KMS-11 (cell line): ENCODE data around the gene CENPP.

Experiments used
- H2AFZ ChIP-seq: fragments of 200-600 bp; sonication (generic); 2 replicates; pipeline ENCODE4 v1.6.1; 2016; ENCODE audit warnings: antibody characterized with exemption, mixed run types, low read depth
- H3K27ac ChIP-seq: fragments of 200-600 bp; sonication (generic); 2 replicates; pipeline ENCODE4 v1.6.1; 2016; ENCODE audit warnings: mild to moderate bottlenecking, mixed run types
- H3K27me3 ChIP-seq: fragments of 200-600 bp; sonication (generic); 2 replicates; pipeline ENCODE4 v1.6.1; 2017; ENCODE audit warnings: mild to moderate bottlenecking, low read depth, mixed run types, moderate library complexity; ENCODE audit not compliant: insufficient read depth
- H3K36me3 ChIP-seq: fragments of 200-600 bp; sonication (generic); 2 replicates; pipeline ENCODE4 v1.6.1; 2017; ENCODE audit warnings: mild to moderate bottlenecking, mixed run types; ENCODE audit not compliant: insufficient read depth
- H3K4me1 ChIP-seq: fragments of 200-600 bp; sonication (generic); 2 replicates; pipeline ENCODE4 v1.6.1; 2016; ENCODE audit warnings: mild to moderate bottlenecking, low read depth, mixed run types; ENCODE audit not compliant: poor library complexity, severe bottlenecking
- H3K4me2 ChIP-seq: fragments of 200-600 bp; sonication (generic); 2 replicates; pipeline ENCODE4 v1.7.0; 2016; ENCODE audit warnings: mild to moderate bottlenecking, mixed run types
- H3K4me3 ChIP-seq: fragments of 200-600 bp; sonication (generic); IDR thresholded peaks from 2 replicates; pipeline ENCODE4 v1.6.1; 2017; ENCODE audit warnings: low read depth, low read length, mixed read lengths; ENCODE audit not compliant: insufficient read depth
- H3K79me2 ChIP-seq: fragments of 200-600 bp; sonication (generic); 2 replicates; pipeline ENCODE4 v1.6.1; 2016; ENCODE audit warnings: low read depth, mixed run types; ENCODE audit not compliant: insufficient read depth
- H3K9ac ChIP-seq: fragments of 200-600 bp; sonication (generic); 2 replicates; pipeline ENCODE4 v1.6.1; 2016; ENCODE audit warnings: mild to moderate bottlenecking, mixed run types
- H4K20me1 ChIP-seq: fragments of 200-600 bp; sonication (generic); 2 replicates; pipeline ENCODE4 v1.6.1; 2016; ENCODE audit warnings: mild to moderate bottlenecking, mixed run types; ENCODE audit not compliant: insufficient read depth
- TF ChIP-seq, protein P1 (sequence below): fragments of 200-600 bp; sonication (generic); conservative IDR thresholded peaks from 2 replicates; pipeline ENCODE4 v1.6.1; 2017; ENCODE audit warnings: low read depth, mild to moderate bottlenecking, antibody characterized with exemption, low read length, moderate library complexity, mixed read lengths

Gene CENPP

DNA sequence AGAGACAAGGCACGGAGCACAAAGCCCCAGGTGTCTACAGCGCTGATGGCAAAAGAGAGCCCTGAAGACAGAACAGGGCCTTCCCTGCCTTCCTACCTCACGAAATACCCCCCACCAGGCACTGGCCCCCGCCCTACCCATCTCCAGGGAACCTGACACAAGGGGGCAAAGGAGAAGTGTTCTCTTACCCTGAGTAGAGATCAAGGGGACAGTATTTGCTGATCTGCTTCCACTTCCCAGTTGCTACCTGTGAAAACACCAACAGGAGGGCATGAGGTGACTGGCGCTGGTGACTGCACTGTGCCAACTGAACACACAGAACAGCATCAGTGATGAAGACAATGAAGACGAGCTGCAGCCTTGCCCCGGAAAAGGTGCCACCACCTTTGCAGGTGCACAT lies 316.8 kb downstream of the CENPP start:
- Histone ChIP-seq H3K9ac (no peak overlapping the region), H3K79me2 (no peaks in the 10 kb centered on the region), H3K27ac (no peak overlapping the region), H3K36me3 (no peaks in the 10 kb centered on the region; the same call in 1 of the 2 replicates), H2AFZ (no peak overlapping the region), H3K4me2 (no peak overlapping the region), H3K4me3 (no peak overlapping the region), H3K27me3 (no peaks in the 10 kb centered on the region), H3K4me1 (no peaks in the 10 kb centered on the region), H4K20me1 (no peaks in the 10 kb centered on the region)
- TF ChIP-seq, protein P1, sequence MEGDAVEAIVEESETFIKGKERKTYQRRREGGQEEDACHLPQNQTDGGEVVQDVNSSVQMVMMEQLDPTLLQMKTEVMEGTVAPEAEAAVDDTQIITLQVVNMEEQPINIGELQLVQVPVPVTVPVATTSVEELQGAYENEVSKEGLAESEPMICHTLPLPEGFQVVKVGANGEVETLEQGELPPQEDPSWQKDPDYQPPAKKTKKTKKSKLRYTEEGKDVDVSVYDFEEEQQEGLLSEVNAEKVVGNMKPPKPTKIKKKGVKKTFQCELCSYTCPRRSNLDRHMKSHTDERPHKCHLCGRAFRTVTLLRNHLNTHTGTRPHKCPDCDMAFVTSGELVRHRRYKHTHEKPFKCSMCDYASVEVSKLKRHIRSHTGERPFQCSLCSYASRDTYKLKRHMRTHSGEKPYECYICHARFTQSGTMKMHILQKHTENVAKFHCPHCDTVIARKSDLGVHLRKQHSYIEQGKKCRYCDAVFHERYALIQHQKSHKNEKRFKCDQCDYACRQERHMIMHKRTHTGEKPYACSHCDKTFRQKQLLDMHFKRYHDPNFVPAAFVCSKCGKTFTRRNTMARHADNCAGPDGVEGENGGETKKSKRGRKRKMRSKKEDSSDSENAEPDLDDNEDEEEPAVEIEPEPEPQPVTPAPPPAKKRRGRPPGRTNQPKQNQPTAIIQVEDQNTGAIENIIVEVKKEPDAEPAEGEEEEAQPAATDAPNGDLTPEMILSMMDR, result no peak

DNA sequence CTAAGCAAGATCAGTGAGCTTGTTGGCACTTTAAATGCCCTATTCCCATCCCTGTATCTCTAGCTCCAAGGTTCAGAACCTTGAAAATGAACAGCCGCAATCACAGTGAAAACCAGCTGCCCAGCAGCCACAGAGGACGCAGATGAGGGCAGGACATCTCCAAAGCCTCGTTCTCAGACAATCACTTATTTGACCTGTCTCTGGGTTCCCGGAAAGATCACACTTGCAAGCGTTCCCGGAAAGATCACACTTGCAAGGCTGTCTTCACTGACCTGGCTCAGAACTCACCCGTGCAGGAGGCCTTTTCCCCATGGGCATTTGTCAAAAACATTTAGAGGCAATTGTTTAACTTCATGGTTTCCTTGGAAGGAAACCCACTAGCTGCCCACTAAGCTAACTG lies 318.5 kb downstream of the CENPP start:
- no peaks in the 10 kb centered on the region for H3K27me3 ChIP-seq
- H4K20me1 ChIP-seq, result no peaks in the 10 kb centered on the region
- H3K27ac ChIP-seq, result no peak overlapping the region
- H3K4me3 ChIP-seq, result no peak overlapping the region
- no peaks in the 10 kb centered on the region; the same call in 1 of the 2 replicates for H3K36me3 ChIP-seq
- no peaks in the 10 kb centered on the region for H3K79me2 ChIP-seq
- H3K4me1 ChIP-seq, result no peaks in the 10 kb centered on the region
- no peak overlapping the region for H2AFZ ChIP-seq
- no peak overlapping the region for H3K4me2 ChIP-seq
- H3K9ac ChIP-seq, result no peak overlapping the region
- TF ChIP-seq, protein P1, result no peak

DNA sequence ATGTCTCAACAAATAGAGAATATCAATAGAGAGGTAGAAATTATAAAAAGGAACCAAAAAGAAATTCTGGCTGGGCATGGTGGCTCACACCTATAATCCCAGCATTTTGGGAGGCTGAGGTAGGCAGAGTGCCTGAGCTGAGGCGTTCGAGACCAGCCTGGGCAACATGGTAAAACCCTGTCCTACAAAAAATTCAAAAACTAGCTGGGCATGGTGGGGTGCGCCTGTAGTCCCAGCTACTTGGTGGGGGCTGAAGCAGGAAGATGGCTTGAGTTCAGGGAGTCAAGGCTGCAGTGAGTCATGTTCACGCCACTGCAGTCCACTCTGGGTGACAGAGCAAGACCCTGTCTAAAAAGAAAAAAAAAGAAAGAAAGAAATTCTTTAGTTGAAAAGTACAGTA lies 319.3 kb downstream of the CENPP start:
- no peak overlapping the region for H3K27ac ChIP-seq
- no peak overlapping the region for H3K9ac ChIP-seq
- H3K4me1 ChIP-seq, result no peaks in the 10 kb centered on the region
- TF ChIP-seq, protein P1, result no peak
- H3K4me2 ChIP-seq, result no peak overlapping the region
- no peaks in the 10 kb centered on the region; the same call in 1 of the 2 replicates for H3K36me3 ChIP-seq
- no peaks in the 10 kb centered on the region for H3K27me3 ChIP-seq
- H2AFZ ChIP-seq, result no peak overlapping the region
- H3K79me2 ChIP-seq, result no peaks in the 10 kb centered on the region
- H3K4me3 ChIP-seq, result no peak overlapping the region
- H4K20me1 ChIP-seq, result no peaks in the 10 kb centered on the region

DNA sequence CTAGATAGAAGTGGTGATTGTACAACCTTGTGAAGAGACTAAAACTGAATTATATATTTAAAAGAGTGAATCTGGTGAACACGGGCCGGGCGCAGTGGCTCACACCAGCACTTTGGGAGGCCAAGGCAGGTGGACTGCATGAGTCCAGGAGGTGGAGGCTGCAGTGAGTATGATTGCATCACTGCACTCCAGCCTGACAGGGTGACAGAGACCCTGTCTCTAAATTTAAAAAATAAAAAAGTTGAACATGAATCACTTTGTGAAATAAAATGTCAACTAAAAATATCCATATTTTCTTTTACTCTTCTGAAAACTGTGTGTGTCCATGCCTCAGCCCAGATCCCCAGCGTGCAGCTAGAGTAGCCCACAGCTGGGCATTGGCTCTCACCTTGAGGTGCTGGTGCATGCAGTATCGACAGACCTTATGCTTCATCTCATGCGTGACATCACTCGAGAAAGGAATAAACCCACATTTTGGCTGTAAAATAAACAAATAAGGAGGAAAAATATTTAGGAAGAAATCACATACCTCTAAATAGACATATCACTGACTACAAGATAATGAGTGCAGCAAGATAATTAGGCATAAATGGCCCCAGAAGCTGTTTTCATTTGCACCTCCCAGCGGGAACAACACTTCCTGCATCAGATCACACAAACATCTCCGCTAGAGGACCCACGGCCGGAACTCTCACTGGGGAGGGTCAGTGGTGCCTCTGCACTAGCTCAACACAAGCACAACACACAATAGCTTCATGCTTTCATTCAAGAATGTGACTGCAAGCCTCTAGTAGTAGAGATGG lies 322.1 kb downstream of the CENPP start:
- Histone ChIP-seq H3K4me2 (no peak overlapping the region), H2AFZ (no peak overlapping the region), H3K4me1 (no peaks in the 10 kb centered on the region), H3K27me3 (no peaks in the 10 kb centered on the region), H3K79me2 (no peaks in the 10 kb centered on the region), H3K36me3 (no peaks in the 10 kb centered on the region; the same call in 1 of the 2 replicates), H3K4me3 (no peak overlapping the region), H3K9ac (no peak overlapping the region), H4K20me1 (no peaks in the 10 kb centered on the region), H3K27ac (no peak overlapping the region)
- TF ChIP-seq, protein P1, result no peak
